ENCODE results near the gene PTH1R.

GRCh38 chr3:46893146-46893748 lies 15.7 kb downstream of the PTH1R start:
- TF ChIP-seq GATA3 (IDR thresholded peaks at IDR 0.05; ENCODE audit: low read depth, low read length) (no peak), GATA2 (IDR thresholded peaks at IDR 0.05; ENCODE audit: low read depth, low read length) (no peak)

Measured in SH-SY5Y (cell line).